Measurements from ENCODE around the gene SPTBN1.

The SPTBN1 gene

GRCh38 chr2:54632733-54633692 lies 176.9 kb downstream of the SPTBN1 start:
- POLR2A ChIA-PET: interaction anchor here (1.0 kb wide), 1 partner anchor 10 kb away, joined by 3 read pairs; no protein-coding TSS in a partner anchor
- CTCF ChIA-PET: no interaction called here
- TF ChIP-seq ELF4 (IDR thresholded peaks at IDR 0.05): no peak
- TF ChIP-seq FOXA1 (IDR thresholded peaks at IDR 0.05): no peak
- TF ChIP-seq L3MBTL2 (conservative IDR thresholded peaks at IDR 0.05): no peak
- no peak for TF ChIP-seq FOXM1 (IDR thresholded peaks at IDR 0.05; ENCODE audit: borderline replicate concordance)
- no peak for TF ChIP-seq SP1 (IDR thresholded peaks at IDR 0.05)
- TF ChIP-seq ZNF384 (IDR thresholded peaks at IDR 0.05): no peak
- TF ChIP-seq LEF1 (IDR thresholded peaks at IDR 0.05; ENCODE audit: borderline replicate concordance): no peak
- no peak for TF ChIP-seq NFRKB (IDR thresholded peaks at IDR 0.05)
- TF ChIP-seq FOXK2 (IDR thresholded peaks at IDR 0.05): no peak
- no peak for TF ChIP-seq CTBP1 (IDR thresholded peaks at IDR 0.05; ENCODE audit: borderline replicate concordance)
- no peak for TF ChIP-seq TARDBP (IDR thresholded peaks at IDR 0.05)
- no peak for TF ChIP-seq HDGF (IDR thresholded peaks at IDR 0.05; ENCODE audit: borderline replicate concordance)
- no peak for TF ChIP-seq ARNT (IDR thresholded peaks at IDR 0.05)
- TF ChIP-seq PKNOX1 (IDR thresholded peaks at IDR 0.05): no peak
- TF ChIP-seq BHLHE40 (IDR thresholded peaks at IDR 0.05; ENCODE audit: borderline replicate concordance): no peak
- no peak for TF ChIP-seq SUZ12 (IDR thresholded peaks at IDR 0.05)
- no peak for DNase-seq (ENCODE audit: extremely low spot score)

GRCh38 chr2:54634021-54634420 lies 177.9 kb downstream of the SPTBN1 start:
- ChIA-PET CTCF (no interaction called here), POLR2A (interaction anchor here (1.0 kb wide), 1 partner anchor 9 kb away, joined by 3 read pairs; no protein-coding TSS in a partner anchor)
- no peak for DNase-seq (ENCODE audit: extremely low spot score)
- no peak for TF ChIP-seq SUZ12 (IDR thresholded peaks at IDR 0.05)
- no peak for TF ChIP-seq ELF4 (IDR thresholded peaks at IDR 0.05)
- TF ChIP-seq SP1 (IDR thresholded peaks at IDR 0.05): no peak
- no peak for TF ChIP-seq L3MBTL2 (conservative IDR thresholded peaks at IDR 0.05)
- TF ChIP-seq LEF1 (IDR thresholded peaks at IDR 0.05; ENCODE audit: borderline replicate concordance): no peak
- no peak for TF ChIP-seq ZNF384 (IDR thresholded peaks at IDR 0.05)
- no peak for TF ChIP-seq BHLHE40 (IDR thresholded peaks at IDR 0.05; ENCODE audit: borderline replicate concordance)
- no peak for TF ChIP-seq FOXK2 (IDR thresholded peaks at IDR 0.05)
- TF ChIP-seq CTBP1 (IDR thresholded peaks at IDR 0.05; ENCODE audit: borderline replicate concordance): no peak
- TF ChIP-seq PKNOX1 (IDR thresholded peaks at IDR 0.05): no peak
- TF ChIP-seq ARNT (IDR thresholded peaks at IDR 0.05): no peak
- TF ChIP-seq TARDBP (IDR thresholded peaks at IDR 0.05): no peak
- TF ChIP-seq FOXM1 (IDR thresholded peaks at IDR 0.05; ENCODE audit: borderline replicate concordance): no peak
- TF ChIP-seq HDGF (IDR thresholded peaks at IDR 0.05; ENCODE audit: borderline replicate concordance): no peak
- TF ChIP-seq FOXA1 (IDR thresholded peaks at IDR 0.05): no peak
- no peak for TF ChIP-seq NFRKB (IDR thresholded peaks at IDR 0.05)

GRCh38 chr2:54634564-54635511 lies 178.7 kb downstream of the SPTBN1 start:
- no peak for DNase-seq (ENCODE audit: extremely low spot score)
- TF ChIP-seq LEF1 (IDR thresholded peaks at IDR 0.05; ENCODE audit: borderline replicate concordance) (no peak), TARDBP (IDR thresholded peaks at IDR 0.05) (no peak), NFRKB (IDR thresholded peaks at IDR 0.05) (no peak), SP1 (IDR thresholded peaks at IDR 0.05) (no peak), L3MBTL2 (conservative IDR thresholded peaks at IDR 0.05) (no peak), ELF4 (IDR thresholded peaks at IDR 0.05) (no peak), ARNT (IDR thresholded peaks at IDR 0.05) (no peak), CTBP1 (IDR thresholded peaks at IDR 0.05; ENCODE audit: borderline replicate concordance) (no peak), SUZ12 (IDR thresholded peaks at IDR 0.05) (no peak), FOXK2 (IDR thresholded peaks at IDR 0.05) (no peak), PKNOX1 (IDR thresholded peaks at IDR 0.05) (no peak), BHLHE40 (IDR thresholded peaks at IDR 0.05; ENCODE audit: borderline replicate concordance) (no peak), ZNF384 (IDR thresholded peaks at IDR 0.05) (no peak), FOXA1 (IDR thresholded peaks at IDR 0.05) (no peak), HDGF (IDR thresholded peaks at IDR 0.05; ENCODE audit: borderline replicate concordance) (no peak), FOXM1 (IDR thresholded peaks at IDR 0.05; ENCODE audit: borderline replicate concordance) (no peak)
- POLR2A ChIA-PET: no interaction called here
- CTCF ChIA-PET: no interaction called here

- CTCF ChIA-PET: no interaction called here
- TF ChIP-seq FOXK2 (IDR thresholded peaks at IDR 0.05) (no peak), HDGF (IDR thresholded peaks at IDR 0.05; ENCODE audit: borderline replicate concordance) (no peak), FOXM1 (IDR thresholded peaks at IDR 0.05; ENCODE audit: borderline replicate concordance) (no peak), SP1 (IDR thresholded peaks at IDR 0.05) (no peak), ARNT (IDR thresholded peaks at IDR 0.05) (no peak), TARDBP (IDR thresholded peaks at IDR 0.05) (no peak), CTBP1 (IDR thresholded peaks at IDR 0.05; ENCODE audit: borderline replicate concordance) (no peak), PKNOX1 (IDR thresholded peaks at IDR 0.05) (no peak), ELF4 (IDR thresholded peaks at IDR 0.05) (no peak), L3MBTL2 (conservative IDR thresholded peaks at IDR 0.05) (no peak), BHLHE40 (IDR thresholded peaks at IDR 0.05; ENCODE audit: borderline replicate concordance) (no peak), LEF1 (IDR thresholded peaks at IDR 0.05; ENCODE audit: borderline replicate concordance) (no peak), FOXA1 (IDR thresholded peaks at IDR 0.05) (no peak), ZNF384 (IDR thresholded peaks at IDR 0.05) (no peak), SUZ12 (IDR thresholded peaks at IDR 0.05) (no peak), NFRKB (IDR thresholded peaks at IDR 0.05) (no peak)
- DNase-seq (ENCODE audit: extremely low spot score): no peak
- POLR2A ChIA-PET: no interaction called here
Measured at GRCh38 chr2:54635554-54636152, 179.5 kb downstream of the SPTBN1 start.

Measured in HEK293T (cell line).